CD4-positive, CD25-positive, alpha-beta regulatory T cell (primary cell): ENCODE measurements around the gene GUCY2C. TPM values are rescaled to one million over a fixed set of nuclear protein-coding genes. Genes with fewer than 3 reads are reported as not detected.
"Not testable (repeated sequence)": the region's sequence is repeated elsewhere in the genome, so short reads cannot be mapped to it uniquely, and the experiment has no call there.

Source experiments
- ATAC-seq, 2 donors: fragments of 150-1000 bp; cut with Tn5 transposase; one replicate each; pipeline ENCODE4 v1.10.0; 2021; ENCODE audit warnings: low read depth in 2 of 2, moderate number of reproducible peaks in 2 of 2, moderate library complexity in 1 of 2
- DNase-seq, 3 donors: peaks; one replicate each; pipeline versions ENCODE4 v3.0.0 to v3.0.0-alpha.2; 2012 to 2022; ENCODE audit warnings: mixed read lengths in 1 of 3
- H3K27ac ChIP-seq: one replicate; pipeline ENCODE4 v1.7.0; 2013; ENCODE audit warnings: mild to moderate bottlenecking, low read length; ENCODE audit not compliant: insufficient read depth, poor library complexity, severe bottlenecking
- H3K27me3 ChIP-seq: one replicate; pipeline ENCODE4 v1.7.0; 2013; ENCODE audit warnings: low read length; ENCODE audit not compliant: control insufficient read depth, insufficient read depth
- H3K36me3 ChIP-seq: one replicate; pipeline ENCODE4 v1.7.0; 2013; ENCODE audit warnings: mild to moderate bottlenecking, low read length, moderate library complexity; ENCODE audit not compliant: control insufficient read depth, insufficient read depth
- H3K4me1 ChIP-seq: 2 replicates; pipeline ENCODE4 v1.7.0; 2013; ENCODE audit warnings: mild to moderate bottlenecking, low read length; ENCODE audit not compliant: insufficient read depth, control insufficient read depth, poor library complexity, severe bottlenecking
- H3K4me3 ChIP-seq: one replicate; pipeline ENCODE4 v1.7.0; 2013; ENCODE audit warnings: low read depth, mild to moderate bottlenecking, low read length, moderate library complexity
- H3K9me3 ChIP-seq, 2 experiments: 1 replicate in 1 of 2; 2 replicates in 1 of 2; pipeline ENCODE4 v1.7.0; 2013; ENCODE audit warnings: low read length in 2 of 2, mild to moderate bottlenecking in 1 of 2, moderate library complexity in 1 of 2; ENCODE audit not compliant: control insufficient read depth in 2 of 2
- H3K27ac Mint-ChIP-seq, 3 donors: one replicate each; pipeline ENCODE4 v1.8.0; 2020 to 2022; ENCODE audit warnings: mild to moderate bottlenecking in 3 of 3, mixed read lengths in 3 of 3, moderate library complexity in 2 of 3
- H3K27me3 Mint-ChIP-seq: one replicate; pipeline ENCODE4 v1.8.0; 2022; ENCODE audit warnings: mild to moderate bottlenecking, mixed read lengths
- H3K36me3 Mint-ChIP-seq: one replicate; pipeline ENCODE4 v1.8.0; 2020; ENCODE audit warnings: mixed read lengths
- H3K4me1 Mint-ChIP-seq, 4 donors: one replicate each; pipeline ENCODE4 v1.8.0; 2020 to 2022; ENCODE audit warnings: mixed read lengths in 4 of 4, mild to moderate bottlenecking in 1 of 4
- H3K4me3 Mint-ChIP-seq, 4 donors: one replicate each; pipeline ENCODE4 v1.8.0; 2020 to 2022; ENCODE audit warnings: mild to moderate bottlenecking in 4 of 4, mixed read lengths in 4 of 4, moderate library complexity in 3 of 4
- H3K9me3 Mint-ChIP-seq, 7 donors: one replicate each; pipeline ENCODE4 v1.8.0; 2020 to 2022; ENCODE audit warnings: mixed read lengths in 7 of 7, mild to moderate bottlenecking in 3 of 7, moderate library complexity in 2 of 7
- polyA plus RNA-seq, 4 donors: library from polyadenylated mRNA; unstranded; fragments of 300-500 nt; fragmentation: Illumina TruSeq; gene quantifications; one replicate each; pipeline ENCODE4 v1.2.3, GENCODE V29; 2021
- total RNA-seq: library from RNA; stranded (reverse); gene quantifications from one replicate; pipeline ENCODE4 v1.2.3, GENCODE V29; 2022

Gene GUCY2C
- total and polyA plus RNA-seq, 5 donors from 2014 or later = not detected

GRCh38 chr12:14695715-14696141 is 671 bp downstream of the GUCY2C start:
- H3K4me1 Mint-ChIP-seq = no peaks in the 10 kb centered on the region
- H3K36me3 ChIP-seq = no peaks in the 10 kb centered on the region
- H3K27me3 ChIP-seq = peaks cover 3% of the 10 kb centered on the region
- DNase-seq = no peak
- H3K4me3 Mint-ChIP-seq = no peak overlapping the region
- H3K27me3 Mint-ChIP-seq = peaks cover 8% of the 10 kb centered on the region
- no peak for ATAC-seq
- no peak overlapping the region for H3K27ac ChIP-seq
- H3K9me3 ChIP-seq = no peaks in the 10 kb centered on the region
- no peaks in the 10 kb centered on the region for H3K36me3 Mint-ChIP-seq
- no peaks in the 10 kb centered on the region for H3K9me3 Mint-ChIP-seq
- no peaks in the 10 kb centered on the region for H3K4me1 ChIP-seq
- no peak overlapping the region for H3K27ac Mint-ChIP-seq
- no peak overlapping the region for H3K4me3 ChIP-seq

GRCh38 chr12:14694970-14695369 is 1.4 kb downstream of the GUCY2C start:
- Histone ChIP-seq H3K4me3 (no peak overlapping the region), H3K27me3 (peaks cover 3% of the 10 kb centered on the region), H3K36me3 (no peaks in the 10 kb centered on the region), H3K27ac (no peak overlapping the region), H3K9me3 (no peaks in the 10 kb centered on the region), H3K4me1 (no peaks in the 10 kb centered on the region)
- Mint-ChIP-seq H3K36me3 (no peaks in the 10 kb centered on the region), H3K4me3 (no peak overlapping the region), H3K9me3 (no peaks in the 10 kb centered on the region), H3K27ac (no peak overlapping the region), H3K27me3 (peaks cover 8% of the 10 kb centered on the region), H3K4me1 (no peaks in the 10 kb centered on the region)
- DNase-seq (no peak), ATAC-seq (no peak)

DNA sequence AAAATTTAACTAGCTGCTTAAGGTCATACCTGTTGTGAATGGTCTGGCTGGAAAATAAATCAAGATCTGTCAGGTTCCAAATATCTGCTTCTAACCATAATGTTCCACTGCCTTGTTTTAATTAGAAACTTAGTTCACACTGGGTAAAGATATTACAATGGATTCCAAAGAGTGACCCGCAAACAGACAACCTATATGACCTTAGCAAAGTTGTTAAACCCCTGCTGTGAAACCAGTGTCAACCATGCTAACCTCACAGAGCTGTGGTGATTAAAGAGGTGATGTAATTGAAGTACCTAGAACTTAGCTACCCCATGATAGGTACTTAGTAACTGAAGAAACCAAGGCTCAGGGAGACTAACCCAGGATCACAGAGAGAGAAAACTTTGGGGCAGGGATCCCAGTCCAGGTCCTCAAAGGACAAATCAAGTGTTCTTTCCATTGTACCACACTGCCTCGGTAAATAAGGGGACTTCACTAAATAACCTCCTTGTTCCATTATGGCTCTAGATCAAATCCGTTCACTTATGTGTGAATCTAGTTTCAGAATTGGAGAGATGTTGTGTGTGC is 2.2 kb downstream of the GUCY2C start:
- H3K36me3 ChIP-seq = no peaks in the 10 kb centered on the region
- Mint-ChIP-seq H3K4me1 (no peaks in the 10 kb centered on the region), H3K4me3 (no peak overlapping the region), H3K27ac (no peak overlapping the region), H3K27me3 (peaks cover 8% of the 10 kb centered on the region), H3K9me3 (no peaks in the 10 kb centered on the region), H3K36me3 (no peaks in the 10 kb centered on the region)
- H3K4me3 ChIP-seq = no peak overlapping the region
- no peaks in the 10 kb centered on the region for H3K9me3 ChIP-seq
- peaks cover 3% of the 10 kb centered on the region for H3K27me3 ChIP-seq
- ATAC-seq (no peak), DNase-seq (no peak)
- H3K27ac ChIP-seq = no peak overlapping the region
- H3K4me1 ChIP-seq = no peaks in the 10 kb centered on the region

GRCh38 chr12:14693116-14693515 is 3.3 kb downstream of the GUCY2C start:
- Mint-ChIP-seq H3K36me3 (no peaks in the 10 kb centered on the region), H3K27me3 (peaks cover 13% of the 10 kb centered on the region), H3K4me1 (no peaks in the 10 kb centered on the region), H3K4me3 (no peak overlapping the region), H3K27ac (no peak overlapping the region), H3K9me3 (peaks cover 0 to 2% (median 0%) of the 10 kb centered on the region in 7 donors)
- H3K4me1 ChIP-seq = no peaks in the 10 kb centered on the region
- no peaks in the 10 kb centered on the region for H3K36me3 ChIP-seq
- no peaks in the 10 kb centered on the region for H3K27me3 ChIP-seq
- no peak overlapping the region for H3K27ac ChIP-seq
- DNase-seq = no peak
- ATAC-seq = no peak
- no peak overlapping the region for H3K4me3 ChIP-seq
- H3K9me3 ChIP-seq = no peaks in the 10 kb centered on the region

DNA sequence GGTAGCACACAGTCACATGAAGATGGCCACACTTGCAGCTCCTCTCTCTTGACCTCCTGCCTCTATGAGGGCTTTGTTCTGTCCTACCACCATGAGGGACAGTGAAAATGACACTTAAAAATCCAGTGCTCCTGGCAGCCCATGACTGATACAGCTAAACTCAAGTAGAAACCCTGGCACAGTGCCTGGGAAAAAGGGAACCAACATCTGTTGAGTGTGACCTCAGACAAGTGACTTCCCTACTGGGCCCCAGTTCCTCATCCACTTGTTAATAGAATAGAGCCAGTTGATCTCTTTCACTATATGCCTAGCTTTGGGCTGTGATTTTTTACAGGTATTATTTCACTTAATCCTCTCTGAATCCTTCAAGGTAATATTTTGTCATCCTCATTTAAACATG is 4.8 kb downstream of the GUCY2C start:
- ATAC-seq (peak in 1 of 2 donors; percentile 45), DNase-seq (no peak)
- Histone ChIP-seq H3K27me3 (peaks cover 2% of the 10 kb centered on the region), H3K4me3 (no peak overlapping the region), H3K36me3 (no peaks in the 10 kb centered on the region), H3K9me3 (no peaks in the 10 kb centered on the region), H3K27ac (no peak overlapping the region), H3K4me1 (no peaks in the 10 kb centered on the region)
- H3K27ac Mint-ChIP-seq = no peak overlapping the region
- H3K4me3 Mint-ChIP-seq = no peak overlapping the region
- peaks cover 18% of the 10 kb centered on the region for H3K27me3 Mint-ChIP-seq
- no peaks in the 10 kb centered on the region for H3K36me3 Mint-ChIP-seq
- no peaks in the 10 kb centered on the region for H3K4me1 Mint-ChIP-seq
- peaks cover 0 to 2% (median 0%) of the 10 kb centered on the region in 7 donors for H3K9me3 Mint-ChIP-seq

DNA sequence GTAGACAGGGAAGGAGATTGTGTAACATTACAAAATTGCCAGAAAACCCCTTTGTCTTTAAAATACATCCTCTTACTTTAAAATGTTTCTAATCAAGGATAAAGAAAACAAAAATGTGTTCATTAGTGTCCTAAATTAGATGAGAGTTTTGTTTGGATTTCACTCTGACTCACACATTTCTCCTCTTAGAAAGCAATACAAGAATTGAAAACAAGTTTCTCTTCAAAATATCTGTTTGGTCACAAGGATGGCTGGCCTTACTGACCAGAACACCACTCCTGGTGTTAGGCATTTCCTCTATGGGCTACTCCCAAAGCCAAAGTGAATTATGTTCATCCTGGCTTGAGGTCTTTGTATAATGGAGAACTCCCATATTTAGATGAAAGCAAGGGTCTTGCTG is 6.4 kb downstream of the GUCY2C start:
- no peak overlapping the region for H3K27ac Mint-ChIP-seq
- Histone ChIP-seq H3K27ac (no peak overlapping the region), H3K9me3 (no peaks in the 10 kb centered on the region), H3K4me3 (no peak overlapping the region), H3K4me1 (no peaks in the 10 kb centered on the region), H3K27me3 (peaks cover 2% of the 10 kb centered on the region), H3K36me3 (no peaks in the 10 kb centered on the region)
- H3K27me3 Mint-ChIP-seq = peaks cover 18% of the 10 kb centered on the region
- peaks cover 0 to 2% (median 0%) of the 10 kb centered on the region in 7 donors for H3K9me3 Mint-ChIP-seq
- no peaks in the 10 kb centered on the region for H3K4me1 Mint-ChIP-seq
- no peaks in the 10 kb centered on the region for H3K36me3 Mint-ChIP-seq
- no peak overlapping the region for H3K4me3 Mint-ChIP-seq
- ATAC-seq (no peak), DNase-seq (no peak)

DNA sequence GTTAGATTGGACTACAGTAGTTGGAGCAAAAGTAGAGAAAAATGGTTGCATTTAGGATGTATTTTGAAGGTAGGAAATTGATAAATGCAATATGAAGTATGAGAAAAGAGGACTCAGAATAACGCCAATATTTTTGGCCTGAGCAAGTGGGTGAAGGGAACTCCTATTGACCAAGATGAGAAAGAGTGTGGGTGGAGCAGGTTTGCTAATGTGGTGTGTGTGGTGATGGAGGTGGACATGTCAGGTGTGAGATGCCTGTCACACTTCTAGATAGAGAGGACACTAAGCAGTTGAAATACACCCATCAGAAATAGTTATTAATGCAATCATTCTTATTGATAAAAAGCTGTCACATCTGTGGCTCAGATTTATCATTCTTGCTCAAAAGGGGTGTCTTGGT is 7.3 kb downstream of the GUCY2C start:
- Histone ChIP-seq H3K9me3 (no peaks in the 10 kb centered on the region), H3K4me3 (no peak overlapping the region), H3K27me3 (peaks cover 2% of the 10 kb centered on the region), H3K36me3 (no peaks in the 10 kb centered on the region), H3K27ac (no peak overlapping the region), H3K4me1 (no peaks in the 10 kb centered on the region)
- no peak overlapping the region for H3K27ac Mint-ChIP-seq
- no peaks in the 10 kb centered on the region for H3K4me1 Mint-ChIP-seq
- H3K27me3 Mint-ChIP-seq = peaks cover 18% of the 10 kb centered on the region
- peaks cover 0 to 2% (median 0%) of the 10 kb centered on the region in 7 donors for H3K9me3 Mint-ChIP-seq
- ATAC-seq (no peak), DNase-seq (no peak)
- H3K4me3 Mint-ChIP-seq = no peak overlapping the region
- H3K36me3 Mint-ChIP-seq = no peaks in the 10 kb centered on the region

DNA sequence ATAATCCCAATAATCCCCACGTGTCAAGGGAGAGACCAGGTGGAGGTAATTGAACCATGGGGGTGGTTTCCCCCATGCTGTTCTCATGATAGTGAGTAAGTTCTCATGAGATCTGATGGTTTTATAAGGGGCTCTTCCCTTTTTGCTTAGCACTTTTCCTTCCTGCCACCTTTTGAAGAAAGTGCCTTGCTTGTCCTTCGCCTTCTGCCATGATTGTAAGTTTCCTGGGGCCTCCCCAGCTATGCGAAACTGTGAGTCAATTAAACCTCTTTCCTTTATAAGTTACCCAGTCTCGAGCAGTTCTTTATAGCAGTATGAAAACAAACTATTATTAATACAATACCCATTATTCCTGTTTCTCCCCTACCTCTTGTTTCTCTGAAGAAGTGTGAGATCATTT is 14.2 kb downstream of the GUCY2C start:
- not testable (repeated sequence) for H3K9me3 Mint-ChIP-seq, H3K36me3 Mint-ChIP-seq, H3K27me3 Mint-ChIP-seq, ATAC-seq, H3K4me3 ChIP-seq, H3K36me3 ChIP-seq, H3K27me3 ChIP-seq, DNase-seq, H3K27ac ChIP-seq, H3K4me1 ChIP-seq, H3K4me3 Mint-ChIP-seq, H3K4me1 Mint-ChIP-seq, H3K27ac Mint-ChIP-seq, H3K9me3 ChIP-seq
